Choroid plexus epithelial cell (primary cell): ENCODE data around the gene CLEC7A.
A peak's percentile ranks its signal among the peaks of the same experiment; 100 is the strongest.

Experiments used
- DNase-seq: peaks from one replicate; pipeline ENCODE4 v3.0.0-alpha.2; 2010; ENCODE audit warnings: low read depth
- H3K4me3 ChIP-seq: 2 replicates; pipeline ENCODE4 v1.5.1; 2011; ENCODE audit warnings: low read depth, mild to moderate bottlenecking, control low read depth, low read length, moderate library complexity
- CTCF ChIP-seq: conservative IDR thresholded peaks from 2 replicates; pipeline ENCODE4 v1.5.1; 2011; ENCODE audit warnings: low read depth, mild to moderate bottlenecking, control low read depth, inconsistent platforms, low read length, moderate library complexity

The CLEC7A gene

GRCh38 chr12:10142976-10143589 is 13.1 kb upstream of the CLEC7A start:
- H3K4me3 ChIP-seq: no peak overlapping the region
- peak; percentile 58 for DNase-seq

GRCh38 chr12:10140001-10140400 is 10.0 kb upstream of the CLEC7A start:
- TF ChIP-seq CTCF: peak; percentile 74
- DNase-seq: peak; percentile 87
- H3K4me3 ChIP-seq: no peak overlapping the region

More at GRCh38 chr12:10142976-10143589, 13.1 kb upstream of the CLEC7A start:
- TF ChIP-seq CTCF: no peak

- no peak for DNase-seq
- no peak for TF ChIP-seq CTCF
- H3K4me3 ChIP-seq: no peak overlapping the region
These were observed 6.7 kb upstream of the CLEC7A start for GRCh38 chr12:10136637-10137205.

- DNase-seq: no peak
- H3K4me3 ChIP-seq: no peak overlapping the region
- TF ChIP-seq CTCF: no peak
These were observed 5.1 kb upstream of the CLEC7A start for GRCh38 chr12:10135126-10135525.

GRCh38 chr12:10132850-10133370 is 2.9 kb upstream of the CLEC7A start:
- DNase-seq: no peak
- TF ChIP-seq CTCF: no peak
- no peak overlapping the region for H3K4me3 ChIP-seq

- TF ChIP-seq CTCF: no peak
- DNase-seq: no peak
- no peak overlapping the region for H3K4me3 ChIP-seq
These were observed 1.2 kb upstream of the CLEC7A start for GRCh38 chr12:10131111-10131690.
